ENCODE measurements around the gene HMOX1.

The HMOX1 gene

GRCh38 chr22:35413624-35414023 is 32.7 kb downstream of the HMOX1 start:
- no peaks in the 10 kb centered on the region for H3K79me2 ChIP-seq (ENCODE audit: insufficient read depth, low read length)
- peaks cover 12% of the 10 kb centered on the region for H3F3A ChIP-seq (ENCODE audit: insufficient read depth)
- H3K9ac ChIP-seq (ENCODE audit: low read length), result no peak overlapping the region
- H3K27me3 ChIP-seq (ENCODE audit: low read length), result no peaks in the 10 kb centered on the region
- peaks cover 4% of the 10 kb centered on the region for H3K36me3 ChIP-seq (ENCODE audit: low read length)
- H3K9me2 ChIP-seq (replicated peaks; ENCODE audit: insufficient read depth, low read length), result no peaks in the 10 kb centered on the region
- no peak overlapping the region for H3K4me3 ChIP-seq (ENCODE audit: insufficient read depth, low read length, poor library complexity, severe bottlenecking)
- no peaks in the 10 kb centered on the region for H3K9me3 ChIP-seq (ENCODE audit: insufficient read depth, low read length)
- TF ChIP-seq EZH2phosphoT487 (conservative IDR thresholded peaks at IDR 0.05; ENCODE audit: low read length) (no peak), CTCF (IDR thresholded peaks at IDR 0.05; ENCODE audit: insufficient read depth, low read length, poor library complexity, severe bottlenecking) (no peak)
- no peak overlapping the region for H3K27ac ChIP-seq (ENCODE audit: low read depth, low read length)
- H4K20me1 ChIP-seq (ENCODE audit: low read depth, low read length), result no peaks in the 10 kb centered on the region
- H3K4me2 ChIP-seq (ENCODE audit: low read depth, low read length, poor library complexity, severe bottlenecking), result no peak overlapping the region
- H2AFZ ChIP-seq (ENCODE audit: low read depth, low read length, severe bottlenecking), result no peak overlapping the region

- no peaks in the 10 kb centered on the region for H3K9me3 ChIP-seq (ENCODE audit: insufficient read depth, low read length)
- no peak overlapping the region for H3K9ac ChIP-seq (ENCODE audit: low read length)
- no peak for TF ChIP-seq EZH2phosphoT487 (conservative IDR thresholded peaks at IDR 0.05; ENCODE audit: low read length)
- no peak for TF ChIP-seq CTCF (IDR thresholded peaks at IDR 0.05; ENCODE audit: insufficient read depth, low read length, poor library complexity, severe bottlenecking)
- no peak overlapping the region for H3K4me2 ChIP-seq (ENCODE audit: low read depth, low read length, poor library complexity, severe bottlenecking)
- no peak overlapping the region for H3K27ac ChIP-seq (ENCODE audit: low read depth, low read length)
- H3K4me3 ChIP-seq (ENCODE audit: insufficient read depth, low read length, poor library complexity, severe bottlenecking), result no peak overlapping the region
- no peak overlapping the region for H2AFZ ChIP-seq (ENCODE audit: low read depth, low read length, severe bottlenecking)
- H3K9me2 ChIP-seq (replicated peaks; ENCODE audit: insufficient read depth, low read length), result no peaks in the 10 kb centered on the region
- H3F3A ChIP-seq (ENCODE audit: insufficient read depth), result no peaks in the 10 kb centered on the region
- no peaks in the 10 kb centered on the region for H3K79me2 ChIP-seq (ENCODE audit: insufficient read depth, low read length)
- no peaks in the 10 kb centered on the region; the same call in 1 of the 2 replicates for H3K36me3 ChIP-seq (ENCODE audit: low read length)
- H3K27me3 ChIP-seq (ENCODE audit: low read length), result no peaks in the 10 kb centered on the region
- no peaks in the 10 kb centered on the region for H4K20me1 ChIP-seq (ENCODE audit: low read depth, low read length)
Observed at GRCh38 chr22:35417606-35418005, 36.7 kb downstream of the HMOX1 start.

- no peaks in the 10 kb centered on the region for H4K20me1 ChIP-seq (ENCODE audit: low read depth, low read length)
- H3K9ac ChIP-seq (ENCODE audit: low read length), result no peak overlapping the region
- no peaks in the 10 kb centered on the region for H3K27me3 ChIP-seq (ENCODE audit: low read length)
- TF ChIP-seq CTCF (IDR thresholded peaks at IDR 0.05; ENCODE audit: insufficient read depth, low read length, poor library complexity, severe bottlenecking) (no peak), EZH2phosphoT487 (conservative IDR thresholded peaks at IDR 0.05; ENCODE audit: low read length) (no peak)
- no peak overlapping the region for H3K27ac ChIP-seq (ENCODE audit: low read depth, low read length)
- H3K36me3 ChIP-seq (ENCODE audit: low read length), result no peaks in the 10 kb centered on the region; the same call in 1 of the 2 replicates
- H3K4me2 ChIP-seq (ENCODE audit: low read depth, low read length, poor library complexity, severe bottlenecking), result no peak overlapping the region
- H3K4me3 ChIP-seq (ENCODE audit: insufficient read depth, low read length, poor library complexity, severe bottlenecking), result no peak overlapping the region
- H3K9me2 ChIP-seq (replicated peaks; ENCODE audit: insufficient read depth, low read length), result no peaks in the 10 kb centered on the region
- no peaks in the 10 kb centered on the region for H3K9me3 ChIP-seq (ENCODE audit: insufficient read depth, low read length)
- no peaks in the 10 kb centered on the region for H3F3A ChIP-seq (ENCODE audit: insufficient read depth)
- H2AFZ ChIP-seq (ENCODE audit: low read depth, low read length, severe bottlenecking), result no peak overlapping the region
- no peaks in the 10 kb centered on the region for H3K79me2 ChIP-seq (ENCODE audit: insufficient read depth, low read length)
Observed at GRCh38 chr22:35418088-35418487, 37.2 kb downstream of the HMOX1 start.
